Heart left ventricle (tissue), 16 donors: ENCODE measurements around the gene PPIG. TPM values are rescaled to one million over a fixed set of nuclear protein-coding genes. Genes with fewer than 3 reads are reported as not detected.
A peak's percentile ranks its signal among the peaks of the same experiment; 100 is the strongest.

Experiments used
- ATAC-seq, 4 donors: fragments of 200-7000 bp; cut with Tn5 transposase; one replicate each; pipeline ENCODE4 v1.9.1; 2020 to 2022; ENCODE audit warnings: moderate library complexity in 4 of 4, mild to moderate bottlenecking in 3 of 4, moderate number of reproducible peaks in 1 of 4
- DNase-seq, 5 donors: peaks; one replicate each; pipeline ENCODE4 v3.0.0-alpha.2; 2020
- H3K27ac ChIP-seq, 12 donors: fragments of 200-600 bp; sonication (generic) in 4 of 12; one replicate each; pipeline versions ENCODE4 v1.5.0 to v1.8.0; 2016 to 2022; ENCODE audit warnings: mild to moderate bottlenecking in 2 of 12
- H3K27me3 ChIP-seq, 9 donors: fragments of 200-600 bp; sonication (generic) in 2 of 9; one replicate each; pipeline versions ENCODE4 v1.5.1 to v1.8.0; 2016 to 2022; ENCODE audit warnings: mild to moderate bottlenecking in 3 of 9
- H3K36me3 ChIP-seq, 9 donors: fragments of 200-600 bp; sonication (generic) in 2 of 9; one replicate each; pipeline versions ENCODE4 v1.5.0 to v1.8.0; 2018 to 2022; ENCODE audit warnings: mild to moderate bottlenecking in 2 of 9
- H3K4me1 ChIP-seq, 12 donors: fragments of 200-600 bp; sonication (generic) in 4 of 12; one replicate each; pipeline versions ENCODE4 v1.5.0 to v1.8.0; 2016 to 2022; ENCODE audit warnings: mild to moderate bottlenecking in 3 of 12
- H3K4me3 ChIP-seq, 12 donors: fragments of 200-600 bp; sonication (generic) in 4 of 12; one replicate each; pipeline versions ENCODE4 v1.5.0 to v1.8.0; 2017 to 2022; ENCODE audit warnings: mild to moderate bottlenecking in 9 of 12, moderate library complexity in 4 of 12
- H3K9me3 ChIP-seq, 12 donors: fragments of 200-600 bp; sonication (generic) in 4 of 12; one replicate each; pipeline versions ENCODE4 v1.5.0 to v1.8.0; 2016 to 2022; ENCODE audit warnings: mild to moderate bottlenecking in 1 of 12
- POLR2A ChIP-seq, 2 donors: fragments of 450-650 bp; IDR thresholded peaks; one replicate each; pipeline ENCODE4 v1.6.1; 2017; ENCODE audit warnings: antibody characterized with exemption in 2 of 2, mild to moderate bottlenecking in 2 of 2, moderate library complexity in 2 of 2
- WGBS, 4 donors: extraction: QIAGEN DNeasy Blood & Tissue Kit in 2 of 4; methylation state at CpG; one replicate each; pipeline versions ENCODE4 v1.1.5 to v1.1.7; 2013 to 2018; 5-methylcytosine and 5-hydroxymethylcytosine counted together
- intact Hi-C, 10 donors: fragments of 100-400 bp; cut with DNase I; formaldehyde crosslinking; loops; one replicate each; pipeline versions ENCODE4 v1.11.1 to v1.14.2; 2022
- polyA plus RNA-seq, 2 donors: library from polyadenylated mRNA; stranded (reverse); fragments of 200-250 nt; gene quantifications; one replicate each; pipeline ENCODE4 v1.2.3, GENCODE V29; 2013
- total RNA-seq, 9 donors: library from RNA; depleted of rRNA in 2 of 9; stranded (reverse); fragments of >200 nt in 2 of 9; fragmentation: NEBNext Ultra II Directional in 3 of 9; extraction: Animal tissue kit (Norgen Biotek cat#: 25700) in 3 of 9; gene quantifications; one replicate each; pipeline versions ENCODE4 v1.1.0 to v1.2.4, GENCODE V29; 2016 to 2023
- TF ChIP-seq, protein P1 (sequence below), 12 donors: fragments of 200-600 bp; sonication (generic) in 4 of 12; IDR thresholded peaks; one replicate each; pipeline versions ENCODE4 v1.5.0 to v1.8.0; 2018 to 2022; ENCODE audit warnings: antibody characterized with exemption in 12 of 12, mild to moderate bottlenecking in 5 of 12
- donor health status: ischemic (EF 13 %, LVEDD 7.1; RV severe dilation, severe dysfunction).
- donor health status: healthy with polysubstance abuse.
- donor health status: DM: no; HTN: yes; CAD: no.
- donor health status: DM: no; HTN: no; CAD: no.
- donor health status: ischemic (EF 25% LVEDD 6.9; RV normal size, moderate dysfunction).
- donor health status: ischemic (EF 25% LVEDD 5.7; RV mildly dilated, moderate dysfunction).
- donor health status: healthy.
- donor health status: DM: yes; HTN: yes; CAD: no.
- donor health status: ischemic (EF 35%, LVEDD 5.7; RV mildly dilated, moderate dysfunction).
- donor health status: nonischemic (EF 11% LVEDD 7.7; RV severe dilation, severe dysfunction).
- donor health status: DM: yes; HTN: yes; CAD: no.
- donor health status: PGD.
- donor health status: ischemic (EF 29% LVEDD 5.4; RV normal size, mild dysfunction).
- donor health status: nonischemic (EF 23%, LVEDD 6.1; RV moderate dilation, normal function).

Gene PPIG
- total and polyA plus RNA-seq, 11 donors: 19.9 to 69.6 (median 39.9) TPM

GRCh38 chr2:169664978-169665930, 81.1 kb downstream of the PPIG start:
- Histone ChIP-seq H3K27ac (peak overlapping the region in 1 of 12 donors; percentile 1), H3K27me3 (no peaks in the 10 kb centered on the region), H3K4me1 (peaks cover 0 to 13% (median 0%) of the 10 kb centered on the region in 12 donors), H3K36me3 (no peaks in the 10 kb centered on the region), H3K4me3 (no peak overlapping the region), H3K9me3 (no peaks in the 10 kb centered on the region)
- ATAC-seq (peak in 3 of 4 donors; percentile 28 to 50 (median 44)), DNase-seq (no peak)
- 58 to 71% (median 66%) methylated on average over 1 of the region's 1 CpG for WGBS, 4 donors
- TF ChIP-seq POLR2A (IDR thresholded peaks at IDR 0.05): no peak
- TF ChIP-seq, protein P1, sequence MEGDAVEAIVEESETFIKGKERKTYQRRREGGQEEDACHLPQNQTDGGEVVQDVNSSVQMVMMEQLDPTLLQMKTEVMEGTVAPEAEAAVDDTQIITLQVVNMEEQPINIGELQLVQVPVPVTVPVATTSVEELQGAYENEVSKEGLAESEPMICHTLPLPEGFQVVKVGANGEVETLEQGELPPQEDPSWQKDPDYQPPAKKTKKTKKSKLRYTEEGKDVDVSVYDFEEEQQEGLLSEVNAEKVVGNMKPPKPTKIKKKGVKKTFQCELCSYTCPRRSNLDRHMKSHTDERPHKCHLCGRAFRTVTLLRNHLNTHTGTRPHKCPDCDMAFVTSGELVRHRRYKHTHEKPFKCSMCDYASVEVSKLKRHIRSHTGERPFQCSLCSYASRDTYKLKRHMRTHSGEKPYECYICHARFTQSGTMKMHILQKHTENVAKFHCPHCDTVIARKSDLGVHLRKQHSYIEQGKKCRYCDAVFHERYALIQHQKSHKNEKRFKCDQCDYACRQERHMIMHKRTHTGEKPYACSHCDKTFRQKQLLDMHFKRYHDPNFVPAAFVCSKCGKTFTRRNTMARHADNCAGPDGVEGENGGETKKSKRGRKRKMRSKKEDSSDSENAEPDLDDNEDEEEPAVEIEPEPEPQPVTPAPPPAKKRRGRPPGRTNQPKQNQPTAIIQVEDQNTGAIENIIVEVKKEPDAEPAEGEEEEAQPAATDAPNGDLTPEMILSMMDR (IDR thresholded peaks at IDR 0.05): no peak
- intact Hi-C loops: no loop called here

DNA sequence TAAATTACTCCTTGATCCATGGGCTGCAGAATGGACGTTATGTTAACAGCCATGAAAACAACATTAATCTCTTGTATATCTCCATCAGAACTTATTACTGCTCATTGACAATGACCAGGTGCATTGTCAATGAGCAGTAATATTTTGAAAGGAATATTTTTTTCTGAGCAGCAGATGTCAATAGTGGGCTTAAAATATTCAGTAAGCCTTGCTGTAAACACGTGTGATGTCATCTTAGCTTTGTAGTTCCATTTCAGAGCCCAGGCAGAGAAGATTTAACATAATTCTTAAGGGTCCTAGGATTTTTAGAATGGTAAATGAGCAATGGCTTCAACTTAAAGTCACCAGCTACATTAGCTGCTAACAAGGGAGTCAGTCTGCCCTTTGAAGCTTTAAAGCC, 83.4 kb downstream of the PPIG start:
- intact Hi-C loops: no loop called here
- WGBS, 4 donors: 27 to 35% (median 31%) methylated on average over 2 of the region's 2 CpGs

GRCh38 chr2:169670215-169670651, 86.1 kb downstream of the PPIG start:
- Histone ChIP-seq H3K36me3 (no peaks in the 10 kb centered on the region), H3K4me3 (no peak overlapping the region), H3K4me1 (peaks cover 0 to 4% (median 0%) of the 10 kb centered on the region in 12 donors), H3K9me3 (no peaks in the 10 kb centered on the region), H3K27ac (no peak overlapping the region), H3K27me3 (no peaks in the 10 kb centered on the region)
- TF ChIP-seq, protein P1 (IDR thresholded peaks at IDR 0.05): no peak
- TF ChIP-seq POLR2A (IDR thresholded peaks at IDR 0.05): no peak
- ATAC-seq: no peak
- WGBS, 4 donors: 77 to 85% (median 81%) methylated on average over 2 of the region's 2 CpGs
- no peak for DNase-seq
- intact Hi-C loops: no loop called here

More for the DNA sequence above, 83.4 kb downstream of the PPIG start:
- Histone ChIP-seq H3K9me3 (no peaks in the 10 kb centered on the region), H3K4me1 (peaks cover 0 to 13% (median 0%) of the 10 kb centered on the region in 12 donors), H3K36me3 (no peaks in the 10 kb centered on the region), H3K27ac (no peak overlapping the region), H3K4me3 (no peak overlapping the region), H3K27me3 (no peaks in the 10 kb centered on the region)
- no peak for DNase-seq
- no peak for TF ChIP-seq POLR2A (IDR thresholded peaks at IDR 0.05)
- ATAC-seq: no peak

DNA sequence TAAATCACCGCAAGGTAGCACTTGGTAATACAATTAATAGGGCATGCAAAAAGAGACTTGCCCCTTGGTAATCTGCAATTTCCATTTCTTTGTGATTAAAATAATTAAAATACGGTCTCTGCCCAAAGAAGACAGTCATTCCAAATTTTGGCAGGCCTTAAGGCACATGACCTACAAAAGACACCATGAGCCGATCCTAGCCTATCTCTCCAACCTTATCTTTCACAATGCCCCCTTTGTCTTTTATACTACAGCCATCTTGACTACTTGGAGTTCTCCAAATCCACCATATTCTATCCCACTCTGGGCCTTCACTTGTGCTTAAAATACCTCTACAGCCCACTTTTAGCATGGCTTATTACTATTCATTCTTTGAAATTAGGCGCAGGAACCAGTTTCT, 86.8 kb downstream of the PPIG start:
- ATAC-seq: no peak
- DNase-seq: no peak
- intact Hi-C loops: no loop called here
- Histone ChIP-seq H3K4me3 (no peak overlapping the region), H3K4me1 (no peaks in the 10 kb centered on the region), H3K27ac (no peak overlapping the region), H3K27me3 (no peaks in the 10 kb centered on the region), H3K9me3 (no peaks in the 10 kb centered on the region), H3K36me3 (no peaks in the 10 kb centered on the region)
- no peak for TF ChIP-seq POLR2A (IDR thresholded peaks at IDR 0.05)
- TF ChIP-seq, protein P1 (IDR thresholded peaks at IDR 0.05): no peak
- 82 to 84% (median 83%) methylated on average over 4 of the region's 4 CpGs for WGBS, 4 donors
